ENCODE data around the gene OLIG3.

DNA sequence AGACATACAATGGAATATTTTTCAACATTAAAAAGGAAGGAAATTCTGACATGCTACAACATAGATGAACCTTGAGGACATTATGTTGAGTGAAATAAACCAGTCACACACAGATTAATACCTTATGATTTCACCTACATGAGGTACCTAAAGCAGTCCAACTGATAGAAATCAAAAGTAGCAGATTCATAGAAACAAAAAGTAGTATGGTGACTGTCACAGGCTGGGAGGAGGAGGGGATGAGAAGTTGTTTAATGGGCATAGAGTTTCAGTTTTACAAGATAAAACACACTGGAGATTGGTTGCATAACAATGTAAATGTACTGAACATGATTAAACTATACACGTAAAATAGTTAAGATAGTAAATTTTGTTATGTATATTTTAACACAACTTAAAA lies 48.5 kb upstream of the OLIG3 start:
- TF ChIP-seq POLR2AphosphoS5 (IDR thresholded peaks at IDR 0.05) (no peak), POLR2A (IDR thresholded peaks at IDR 0.05) (no peak), EP300 (IDR thresholded peaks at IDR 0.05; ENCODE audit: low read depth) (no peak)
- TF ChIP-seq, protein P1, sequence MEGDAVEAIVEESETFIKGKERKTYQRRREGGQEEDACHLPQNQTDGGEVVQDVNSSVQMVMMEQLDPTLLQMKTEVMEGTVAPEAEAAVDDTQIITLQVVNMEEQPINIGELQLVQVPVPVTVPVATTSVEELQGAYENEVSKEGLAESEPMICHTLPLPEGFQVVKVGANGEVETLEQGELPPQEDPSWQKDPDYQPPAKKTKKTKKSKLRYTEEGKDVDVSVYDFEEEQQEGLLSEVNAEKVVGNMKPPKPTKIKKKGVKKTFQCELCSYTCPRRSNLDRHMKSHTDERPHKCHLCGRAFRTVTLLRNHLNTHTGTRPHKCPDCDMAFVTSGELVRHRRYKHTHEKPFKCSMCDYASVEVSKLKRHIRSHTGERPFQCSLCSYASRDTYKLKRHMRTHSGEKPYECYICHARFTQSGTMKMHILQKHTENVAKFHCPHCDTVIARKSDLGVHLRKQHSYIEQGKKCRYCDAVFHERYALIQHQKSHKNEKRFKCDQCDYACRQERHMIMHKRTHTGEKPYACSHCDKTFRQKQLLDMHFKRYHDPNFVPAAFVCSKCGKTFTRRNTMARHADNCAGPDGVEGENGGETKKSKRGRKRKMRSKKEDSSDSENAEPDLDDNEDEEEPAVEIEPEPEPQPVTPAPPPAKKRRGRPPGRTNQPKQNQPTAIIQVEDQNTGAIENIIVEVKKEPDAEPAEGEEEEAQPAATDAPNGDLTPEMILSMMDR (IDR thresholded peaks at IDR 0.05) = no peak
